HepG2 (cell line): ENCODE measurements around the gene ENO2.

ENCODE experiments used
- CHD2 ChIP-seq: IDR thresholded peaks from 2 replicates; pipeline ENCODE4 v1.6.1; 2011; ENCODE audit warnings: low read depth, low read length, improper control_type of control experiment
- IKZF4 ChIP-seq: sonication (generic); formaldehyde crosslinking; IDR thresholded peaks from 2 replicates; pipeline ENCODE4 v1.5.1; 2020; ENCODE audit warnings: borderline replicate concordance, mild to moderate bottlenecking, low read depth, missing genetic modification reagents; ENCODE audit errors: not compliant biosample characterization
- MAFK ChIP-seq, 2 experiments: IDR thresholded peaks in 1 of 2; conservative IDR thresholded peaks in 1 of 2; 2 replicates each; pipeline ENCODE4 v1.6.1; 2011; ENCODE audit warnings: improper control_type of control experiment in 2 of 2, low read length in 2 of 2
- NFIC ChIP-seq: IDR thresholded peaks from 2 replicates; pipeline ENCODE4 v1.6.1; 2012; ENCODE audit warnings: mild to moderate bottlenecking, low read length, inconsistent platforms
- RAD21 ChIP-seq: fragments of 450-650 bp; formaldehyde crosslinking; IDR thresholded peaks from 2 replicates; pipeline ENCODE4 v1.5.0; 2020; ENCODE audit warnings: mild to moderate bottlenecking
- RBM39 ChIP-seq: fragments of 200-400 bp; formaldehyde crosslinking; IDR thresholded peaks from one replicate; pipeline ENCODE4 v1.6.1; 2018; ENCODE audit warnings: antibody characterized with exemption, mild to moderate bottlenecking, low read depth, low read length; ENCODE audit not compliant: poor library complexity, severe bottlenecking
- SP2 ChIP-seq: sonication (generic); formaldehyde crosslinking; IDR thresholded peaks from 2 replicates; pipeline ENCODE4 v1.5.1; 2020; ENCODE audit warnings: mild to moderate bottlenecking, missing genetic modification reagents
- TAF1 ChIP-seq: sonication (generic); formaldehyde crosslinking; IDR thresholded peaks from 2 replicates; pipeline ENCODE4 v1.4.0; 2020; ENCODE audit warnings: missing genetic modification reagents
- ZBTB20 ChIP-seq: sonication (generic); formaldehyde crosslinking; IDR thresholded peaks from 2 replicates; pipeline ENCODE4 v1.8.1; 2023; ENCODE audit warnings: missing genetic modification reagents, low read depth, mild to moderate bottlenecking, borderline replicate concordance
- ZNF644 ChIP-seq: IDR thresholded peaks from 2 replicates; pipeline ENCODE4 v1.6.1; 2016; ENCODE audit warnings: low read depth
- TF ChIP-seq, protein P1 (sequence below): sonication (generic); formaldehyde crosslinking; IDR thresholded peaks from 2 replicates; pipeline ENCODE4 v1.5.0; 2020; ENCODE audit warnings: mild to moderate bottlenecking, missing genetic modification reagents, moderate library complexity
- TF ChIP-seq, protein P2 (sequence below): sonication (generic); formaldehyde crosslinking; IDR thresholded peaks from 2 replicates; pipeline ENCODE4 v1.4.0; 2020; ENCODE audit warnings: missing genetic modification reagents
- TF ChIP-seq, protein P3 (sequence below): sonication (generic); formaldehyde crosslinking; IDR thresholded peaks from 2 replicates; pipeline ENCODE4 v1.4.0; 2020; ENCODE audit warnings: missing genetic modification reagents, borderline replicate concordance

GRCh38 chr12:6970096-6970527 lies 55.7 kb downstream of the ENO2 start:
- TF ChIP-seq, protein P1, sequence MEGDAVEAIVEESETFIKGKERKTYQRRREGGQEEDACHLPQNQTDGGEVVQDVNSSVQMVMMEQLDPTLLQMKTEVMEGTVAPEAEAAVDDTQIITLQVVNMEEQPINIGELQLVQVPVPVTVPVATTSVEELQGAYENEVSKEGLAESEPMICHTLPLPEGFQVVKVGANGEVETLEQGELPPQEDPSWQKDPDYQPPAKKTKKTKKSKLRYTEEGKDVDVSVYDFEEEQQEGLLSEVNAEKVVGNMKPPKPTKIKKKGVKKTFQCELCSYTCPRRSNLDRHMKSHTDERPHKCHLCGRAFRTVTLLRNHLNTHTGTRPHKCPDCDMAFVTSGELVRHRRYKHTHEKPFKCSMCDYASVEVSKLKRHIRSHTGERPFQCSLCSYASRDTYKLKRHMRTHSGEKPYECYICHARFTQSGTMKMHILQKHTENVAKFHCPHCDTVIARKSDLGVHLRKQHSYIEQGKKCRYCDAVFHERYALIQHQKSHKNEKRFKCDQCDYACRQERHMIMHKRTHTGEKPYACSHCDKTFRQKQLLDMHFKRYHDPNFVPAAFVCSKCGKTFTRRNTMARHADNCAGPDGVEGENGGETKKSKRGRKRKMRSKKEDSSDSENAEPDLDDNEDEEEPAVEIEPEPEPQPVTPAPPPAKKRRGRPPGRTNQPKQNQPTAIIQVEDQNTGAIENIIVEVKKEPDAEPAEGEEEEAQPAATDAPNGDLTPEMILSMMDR: no peak
- TF ChIP-seq, protein P2, sequence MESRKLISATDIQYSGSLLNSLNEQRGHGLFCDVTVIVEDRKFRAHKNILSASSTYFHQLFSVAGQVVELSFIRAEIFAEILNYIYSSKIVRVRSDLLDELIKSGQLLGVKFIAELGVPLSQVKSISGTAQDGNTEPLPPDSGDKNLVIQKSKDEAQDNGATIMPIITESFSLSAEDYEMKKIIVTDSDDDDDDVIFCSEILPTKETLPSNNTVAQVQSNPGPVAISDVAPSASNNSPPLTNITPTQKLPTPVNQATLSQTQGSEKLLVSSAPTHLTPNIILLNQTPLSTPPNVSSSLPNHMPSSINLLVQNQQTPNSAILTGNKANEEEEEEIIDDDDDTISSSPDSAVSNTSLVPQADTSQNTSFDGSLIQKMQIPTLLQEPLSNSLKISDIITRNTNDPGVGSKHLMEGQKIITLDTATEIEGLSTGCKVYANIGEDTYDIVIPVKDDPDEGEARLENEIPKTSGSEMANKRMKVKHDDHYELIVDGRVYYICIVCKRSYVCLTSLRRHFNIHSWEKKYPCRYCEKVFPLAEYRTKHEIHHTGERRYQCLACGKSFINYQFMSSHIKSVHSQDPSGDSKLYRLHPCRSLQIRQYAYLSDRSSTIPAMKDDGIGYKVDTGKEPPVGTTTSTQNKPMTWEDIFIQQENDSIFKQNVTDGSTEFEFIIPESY (CRISPR knock-in tag): no peak
- TF ChIP-seq RAD21 (CRISPR knock-in tag): no peak
- no peak; the same call in 1 of the 2 replicates for TF ChIP-seq TAF1
- TF ChIP-seq, protein P3, sequence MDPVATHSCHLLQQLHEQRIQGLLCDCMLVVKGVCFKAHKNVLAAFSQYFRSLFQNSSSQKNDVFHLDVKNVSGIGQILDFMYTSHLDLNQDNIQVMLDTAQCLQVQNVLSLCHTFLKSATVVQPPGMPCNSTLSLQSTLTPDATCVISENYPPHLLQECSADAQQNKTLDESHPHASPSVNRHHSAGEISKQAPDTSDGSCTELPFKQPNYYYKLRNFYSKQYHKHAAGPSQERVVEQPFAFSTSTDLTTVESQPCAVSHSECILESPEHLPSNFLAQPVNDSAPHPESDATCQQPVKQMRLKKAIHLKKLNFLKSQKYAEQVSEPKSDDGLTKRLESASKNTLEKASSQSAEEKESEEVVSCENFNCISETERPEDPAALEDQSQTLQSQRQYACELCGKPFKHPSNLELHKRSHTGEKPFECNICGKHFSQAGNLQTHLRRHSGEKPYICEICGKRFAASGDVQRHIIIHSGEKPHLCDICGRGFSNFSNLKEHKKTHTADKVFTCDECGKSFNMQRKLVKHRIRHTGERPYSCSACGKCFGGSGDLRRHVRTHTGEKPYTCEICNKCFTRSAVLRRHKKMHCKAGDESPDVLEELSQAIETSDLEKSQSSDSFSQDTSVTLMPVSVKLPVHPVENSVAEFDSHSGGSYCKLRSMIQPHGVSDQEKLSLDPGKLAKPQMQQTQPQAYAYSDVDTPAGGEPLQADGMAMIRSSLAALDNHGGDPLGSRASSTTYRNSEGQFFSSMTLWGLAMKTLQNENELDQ (CRISPR knock-in tag): no peak
- TF ChIP-seq NFIC: no peak
- TF ChIP-seq ZBTB20 (CRISPR knock-in tag): no peak
- TF ChIP-seq MAFK (conservative IDR thresholded peaks at IDR 0.05 in 1 of 2, IDR thresholded peaks at IDR 0.05 in 1 of 2; ENCODE audit: low read length in 2 of 2): no peak
- no peak for TF ChIP-seq RBM39
- no peak for TF ChIP-seq IKZF4 (CRISPR knock-in tag)
- TF ChIP-seq CHD2: no peak
- TF ChIP-seq SP2 (CRISPR knock-in tag): no peak
- TF ChIP-seq ZNF644 (CRISPR knock-in tag): no peak
